GM19468 (cell line): Measurements from ENCODE around the gene MED23.
A peak's percentile ranks its signal among the peaks of the same experiment; 100 is the strongest.

ENCODE experiments used
- ATAC-seq: cut with Tn5 transposase; IDR thresholded peaks from one replicate; pipeline ENCODE4 v1.9.1; 2021; ENCODE audit warnings: mild to moderate bottlenecking, moderate library complexity, moderate number of reproducible peaks; ENCODE audit not compliant: unreplicated experiment; ENCODE audit errors: extremely low read depth

The MED23 gene

GRCh38 chr6:131640576-131640975 is 12.5 kb upstream of the MED23 start:
- ATAC-seq = no peak

GRCh38 chr6:131640100-131640499 is 12.1 kb upstream of the MED23 start:
- no peak for ATAC-seq

GRCh38 chr6:131638013-131638412 is 10.0 kb upstream of the MED23 start:
- no peak for ATAC-seq

- ATAC-seq = no peak
These were observed 9.1 kb upstream of the MED23 start, which contains the start of gene ENPP3 for GRCh38 chr6:131636880-131637792. TSS of gene ENPP3 (plus strand) at chr6:131637302. CDS start at chr6:131637385, 83 bp downstream.

- peak; percentile 71 for ATAC-seq
These were observed 7.6 kb upstream of the MED23 start for GRCh38 chr6:131635384-131636340.

GRCh38 chr6:131631625-131632289 is 3.7 kb upstream of the MED23 start:
- no peak for ATAC-seq

GRCh38 chr6:131629651-131630050 is 1.6 kb upstream of the MED23 start:
- ATAC-seq = no peak

- no peak for ATAC-seq
These were observed 684 bp upstream of the MED23 start for GRCh38 chr6:131628726-131629125.

- ATAC-seq = no peak
These were observed 12.8 kb downstream of the MED23 start for GRCh38 chr6:131615275-131615674.

- no peak for ATAC-seq
These were observed 14.6 kb downstream of the MED23 start for GRCh38 chr6:131613296-131613925.

GRCh38 chr6:131602781-131603312 is 25.2 kb downstream of the MED23 start:
- ATAC-seq = no peak

- ATAC-seq = no peak
These were observed 27.3 kb downstream of the MED23 start for GRCh38 chr6:131600716-131601115.

GRCh38 chr6:131597446-131597845 is 30.6 kb downstream of the MED23 start:
- no peak for ATAC-seq

- no peak for ATAC-seq
These were observed 34.0 kb downstream of the MED23 start for GRCh38 chr6:131594074-131594473.

GRCh38 chr6:131592935-131593334 is 35.1 kb downstream of the MED23 start:
- ATAC-seq = no peak

GRCh38 chr6:131588643-131589042 is 39.4 kb downstream of the MED23 start:
- no peak for ATAC-seq

GRCh38 chr6:131587909-131588308 is 40.1 kb downstream of the MED23 start:
- no peak for ATAC-seq

- no peak for ATAC-seq
These were observed 41.5 kb downstream of the MED23 start for GRCh38 chr6:131586543-131586942.

GRCh38 chr6:131581523-131581922 is 46.5 kb downstream of the MED23 start:
- ATAC-seq = no peak
